Measurements from ENCODE around the gene PIGQ. TPM values are rescaled to one million over a fixed set of nuclear protein-coding genes. Genes with fewer than 3 reads are reported as not detected.
A peak's percentile ranks its signal among the peaks of the same experiment; 100 is the strongest.

PIGQ gene
- total and polyA plus RNA-seq, 2 of the 4 experiments (the other 2 are of a cell fraction): 5.9 to 36.8 TPM

- POLR2A ChIA-PET (ENCODE audit: unreplicated experiment): interaction anchor here (0.6 kb wide), 1 partner anchor 22 kb away, joined by 3 read pairs; no protein-coding TSS in a partner anchor
- peaks cover 0 to 12% of the 10 kb centered on the region in 2 experiments; a peak in 2 of 4 replicates for H3K79me1 ChIP-seq (ENCODE audit: low read depth in 1 of 2, low read length in 2 of 2)
- no peak overlapping the region for H3K18ac ChIP-seq (ENCODE audit: low read depth, low read length)
- H3K36me3 ChIP-seq (ENCODE audit: control insufficient read depth, insufficient read depth, low read length): peaks cover 32% of the 10 kb centered on the region
- intact Hi-C loops (cut with micrococcal nuclease): no loop called here
- no peak overlapping the region for H2BK15ac ChIP-seq (ENCODE audit: low read depth, low read length)
- in situ Hi-C loops (cut with MboI; ENCODE audit: low sequenced_read_pairs): no loop called here
- H3K14ac ChIP-seq (replicated peaks; ENCODE audit: low read depth, low read length): no peak overlapping the region
- peak overlapping the region; percentile 13 for H2AK9ac ChIP-seq (replicated peaks; ENCODE audit: low read depth, low read length, poor library complexity)
- no peaks in the 10 kb centered on the region for H3K27me3 ChIP-seq (ENCODE audit: control insufficient read depth, insufficient read depth, low read length)
- no TSS peak for BruUV-seq (replicated peaks)
- no peak overlapping the region for H3K9ac ChIP-seq (ENCODE audit: low read depth, low read length)
- no peaks in the 10 kb centered on the region for H3K9me1 ChIP-seq (ENCODE audit: insufficient read depth, low read length)
- no peak overlapping the region for H2AK5ac ChIP-seq (ENCODE audit: low read depth, low read length)
- H2AFZ ChIP-seq (replicated peaks; ENCODE audit: low read length, poor library complexity): no peak overlapping the region
- peaks cover 16% of the 10 kb centered on the region for H4K20me1 ChIP-seq (ENCODE audit: insufficient read depth, low read length)
- no peak overlapping the region for H4K91ac ChIP-seq (ENCODE audit: insufficient read depth, low read depth, low read length)
- H3K9me3 ChIP-seq (ENCODE audit: control insufficient read depth, insufficient read depth, low read length): no peaks in the 10 kb centered on the region
- no peak overlapping the region for H2BK5ac ChIP-seq (ENCODE audit: low read depth, low read length, poor library complexity, severe bottlenecking)
- dilution Hi-C loops (cut with HindIII; ENCODE audit: low sequenced_read_pairs, unreplicated experiment): no loop called here
- H3K4me3 ChIP-seq (ENCODE audit: insufficient read depth, low read depth, low read length): no peak overlapping the region
- no peak overlapping the region for H2BK20ac ChIP-seq (ENCODE audit: low read depth, low read length)
- H3K23ac ChIP-seq (ENCODE audit: low read depth, low read length): no peak overlapping the region
- TF ChIP-seq RCOR1 (IDR thresholded peaks at IDR 0.05; ENCODE audit: insufficient replicate concordance, low read length): no peak
- no peak for TF ChIP-seq RAD21 (IDR thresholded peaks at IDR 0.05; ENCODE audit: low read length)
- no peak for TF ChIP-seq ELK1 (IDR thresholded peaks at IDR 0.05; ENCODE audit: borderline replicate concordance, low read depth, low read length)
- no peak for TF ChIP-seq NFE2L2 (IDR thresholded peaks at IDR 0.05; ENCODE audit: low read depth, low read length)
- TF ChIP-seq MAZ (IDR thresholded peaks at IDR 0.05; ENCODE audit: borderline replicate concordance, low read depth, low read length): no peak
- TF ChIP-seq BHLHE40 (IDR thresholded peaks at IDR 0.05; ENCODE audit: low read depth, low read length): no peak
- no peak for TF ChIP-seq USF2 (IDR thresholded peaks at IDR 0.05; ENCODE audit: low read depth, low read length)
- 0 out of 2 replicates have a peak, but pooled peaks have one; percentile 5 for TF ChIP-seq CTCF (conservative IDR thresholded peaks at IDR 0.05; ENCODE audit: low read depth, low read length)
- H3K4me2 ChIP-seq (ENCODE audit: low read depth, low read length): no peak overlapping the region
- no peak overlapping the region for H3K27ac ChIP-seq (ENCODE audit: insufficient read depth, low read length)
- H4K5ac ChIP-seq (ENCODE audit: low read depth, low read length): no peak overlapping the region
- no peak overlapping the region for H3K4ac ChIP-seq (ENCODE audit: low read depth, low read length)
- ATAC-seq (ENCODE audit: low read depth) (no peak), DNase-seq (no peak)
- H2BK120ac ChIP-seq (ENCODE audit: low read depth, low read length): no peak overlapping the region
- CTCF ChIA-PET: no interaction called here
- WGBS, 2 experiments (ENCODE audit: extremely low coverage in 2 of 2, insufficient read length in 1 of 2): 98% methylated on average over 12 of the region's 54 CpGs; no CpG with 5 or more reads in 1 of the 2 experiments
- H4K8ac ChIP-seq (ENCODE audit: low read depth in 2 of 2, low read length in 2 of 2): no peak overlapping the region
- H3K56ac ChIP-seq (ENCODE audit: extremely low read depth, insufficient read depth, low read length): no peak overlapping the region
- H3K4me1 ChIP-seq (ENCODE audit: control insufficient read depth, insufficient read depth, low read length): 0 out of 2 replicates have a peak, but pooled peaks cover under 1% of the 10 kb centered on the region
These were observed 20.1 kb upstream of the PIGQ start for GRCh38 chr16:549544-550263.

Data from IMR-90 (cell line).